NCI-H226 (cell line): ENCODE data around the gene ZFPL1.

Experiments
- DNase-seq: peaks from one replicate; pipeline ENCODE4 v3.0.0-alpha.2; 2015

The ZFPL1 gene

GRCh38 chr11:65083834-65084597, at the start of gene ZFPL1, which contains the start of gene CDCA5:
Gene ZFPL1 (plus strand): TSS chr11:65084222. CDS start chr11:65084699, 477 bp downstream.
Gene CDCA5 (minus strand): TSS chr11:65084040. CDS start chr11:65083978, 62 bp downstream.
- peak; percentile 94 for DNase-seq

- DNase-seq = no peak
These were observed 49.6 kb upstream of the ZFPL1 start for GRCh38 chr11:65034423-65034822.

DNA sequence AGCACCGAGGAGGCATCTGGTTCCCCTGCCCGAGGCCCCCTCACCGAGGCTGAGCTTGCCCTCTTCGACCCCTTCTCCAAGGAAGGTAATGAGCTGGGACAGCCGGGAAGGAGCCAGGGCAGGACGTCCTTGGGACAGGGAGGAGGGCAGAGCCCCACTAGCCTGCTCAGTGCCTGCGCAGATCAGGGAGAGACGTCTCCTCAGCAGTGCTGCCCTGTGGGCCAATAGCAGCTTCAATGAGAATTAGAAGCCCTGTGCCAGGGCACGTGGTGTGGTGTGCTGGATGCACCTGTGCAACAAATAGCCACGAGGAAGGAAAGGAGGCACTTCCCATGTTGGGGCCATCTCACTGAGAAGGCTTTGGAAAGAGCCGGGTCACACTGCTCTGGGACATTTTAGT, 48.4 kb upstream of the ZFPL1 start:
- DNase-seq = no peak

DNA sequence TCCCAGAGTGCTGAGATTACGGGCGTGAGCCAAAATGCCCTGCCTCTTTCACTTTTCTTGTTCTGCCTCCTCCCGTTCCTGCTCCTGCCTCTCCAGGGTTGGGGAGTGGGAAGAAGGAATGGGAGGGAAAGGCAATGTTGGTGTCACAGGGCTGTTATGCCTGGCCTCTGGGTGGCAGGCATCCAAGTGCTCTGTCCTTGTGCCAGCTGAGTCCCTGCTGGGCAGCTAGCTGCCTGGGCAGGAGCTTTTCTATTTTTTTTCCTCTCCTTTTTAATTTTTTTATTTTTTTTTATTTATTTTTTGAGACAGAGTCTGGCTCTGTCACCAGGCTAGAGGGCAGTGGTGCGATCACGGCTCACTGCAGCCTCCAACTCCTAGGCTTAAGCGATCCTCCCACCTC, 47.1 kb upstream of the ZFPL1 start:
- no peak for DNase-seq

- DNase-seq = no peak
These were observed 43.5 kb upstream of the ZFPL1 start for GRCh38 chr11:65040520-65040846.

- DNase-seq = peak; percentile 97
These were observed 43.0 kb upstream of the ZFPL1 start, which contains the start of gene SAC3D1 for GRCh38 chr11:65040847-65041622. Gene SAC3D1 (plus strand): TSS chr11:65041210. CDS start chr11:65041293, 83 bp downstream.

GRCh38 chr11:65042891-65043290, 41.1 kb upstream of the ZFPL1 start:
- no peak for DNase-seq

DNA sequence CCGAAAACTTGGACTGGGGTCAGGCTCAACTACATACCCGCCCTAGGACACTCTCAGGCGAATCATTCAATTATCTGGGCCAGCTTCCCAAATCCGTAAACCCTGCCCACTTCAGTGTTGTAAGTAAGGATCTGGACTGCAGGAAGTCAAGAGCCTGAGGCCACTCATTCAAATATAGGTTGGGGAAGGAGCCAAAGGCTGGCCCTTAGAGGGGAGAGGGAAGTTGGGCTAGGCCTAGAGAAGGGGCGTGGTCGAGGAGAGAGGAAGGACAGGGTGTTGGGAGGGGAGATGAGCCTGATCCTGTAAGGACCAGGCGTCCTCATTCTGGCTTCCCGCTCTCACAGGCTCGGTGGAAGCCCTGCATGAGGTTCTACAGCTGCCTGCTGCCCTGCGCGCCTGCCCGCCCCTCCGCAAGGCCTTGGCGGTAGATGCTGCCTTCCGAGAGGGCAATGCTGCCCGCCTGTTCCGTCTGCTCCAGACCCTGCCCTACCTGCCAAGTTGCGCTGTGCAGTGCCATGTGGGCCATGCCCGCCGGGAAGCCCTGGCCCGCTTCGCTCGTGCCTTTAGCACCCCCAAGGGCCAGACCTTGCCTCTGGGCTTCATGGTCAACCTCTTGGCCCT, 40.0 kb upstream of the ZFPL1 start:
- peak; percentile 67 for DNase-seq

DNA sequence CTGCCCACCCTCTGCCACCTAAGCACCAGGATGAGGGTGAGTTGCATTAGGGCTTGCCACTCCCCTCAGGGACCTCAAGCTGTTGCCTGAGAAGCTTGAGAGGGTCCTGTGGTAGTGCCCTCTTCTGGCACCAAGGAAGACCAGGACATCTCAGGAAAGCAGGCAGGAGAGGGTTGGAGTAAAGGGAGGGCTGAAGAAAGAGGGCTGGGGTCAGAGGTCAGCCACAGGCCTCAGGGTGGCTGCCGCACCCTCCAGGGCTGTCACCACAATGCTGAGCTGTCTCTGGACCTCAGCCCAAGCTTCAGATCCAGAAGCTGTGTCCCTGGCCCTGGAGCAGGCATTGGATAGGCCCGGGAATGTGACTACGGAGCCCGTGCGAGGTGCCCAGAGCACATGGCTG, 39.0 kb upstream of the ZFPL1 start:
- DNase-seq = no peak

- no peak for DNase-seq
These were observed 38.3 kb upstream of the ZFPL1 start for GRCh38 chr11:65045728-65046127.

- DNase-seq = no peak
These were observed 36.2 kb upstream of the ZFPL1 start for GRCh38 chr11:65047581-65048422.

GRCh38 chr11:65051398-65051858, 32.6 kb upstream of the ZFPL1 start:
- DNase-seq = no peak

- DNase-seq = no peak
These were observed 30.1 kb upstream of the ZFPL1 start for GRCh38 chr11:65053827-65054508.

GRCh38 chr11:65055538-65055937, 28.5 kb upstream of the ZFPL1 start:
- no peak for DNase-seq

DNA sequence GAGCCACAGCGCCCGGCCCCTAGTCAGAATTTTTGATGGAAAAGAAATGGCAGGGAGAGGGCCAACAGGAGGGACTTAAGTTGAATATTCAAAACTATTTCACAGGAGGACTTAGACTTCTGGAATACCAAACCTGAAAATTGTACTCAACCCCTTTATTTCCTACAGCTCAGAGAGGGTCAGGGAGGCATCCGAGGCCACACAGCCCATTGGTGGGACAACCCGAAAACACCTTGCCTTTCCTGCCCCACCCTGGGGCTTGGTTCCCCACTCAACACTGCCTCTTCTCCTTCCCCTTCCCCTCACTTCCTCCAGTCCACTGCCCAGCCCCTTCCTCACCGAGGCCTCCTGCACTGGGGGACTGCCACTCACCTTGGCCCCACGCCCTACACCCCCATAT, 27.0 kb upstream of the ZFPL1 start:
- no peak for DNase-seq

DNA sequence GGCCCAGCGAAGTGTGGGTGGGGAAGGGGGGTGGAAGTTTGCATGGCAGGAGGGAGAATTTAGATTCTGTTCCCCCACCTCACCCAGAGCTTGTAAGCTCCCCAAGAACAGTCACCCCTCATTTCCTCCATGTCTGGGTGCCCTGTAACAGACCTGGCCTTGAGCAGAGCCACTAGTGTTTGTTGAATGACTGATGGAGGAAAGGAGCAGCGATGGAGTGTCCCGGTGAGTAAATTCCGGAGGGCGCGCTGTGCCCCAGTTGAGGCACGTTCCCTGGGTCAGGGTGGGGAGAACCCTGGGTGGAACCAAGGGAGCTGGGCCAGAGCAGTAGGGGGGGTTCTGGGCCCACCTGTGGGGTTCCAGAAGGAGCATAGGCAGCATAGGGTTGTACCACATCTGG, 26.5 kb upstream of the ZFPL1 start:
- DNase-seq = no peak

DNA sequence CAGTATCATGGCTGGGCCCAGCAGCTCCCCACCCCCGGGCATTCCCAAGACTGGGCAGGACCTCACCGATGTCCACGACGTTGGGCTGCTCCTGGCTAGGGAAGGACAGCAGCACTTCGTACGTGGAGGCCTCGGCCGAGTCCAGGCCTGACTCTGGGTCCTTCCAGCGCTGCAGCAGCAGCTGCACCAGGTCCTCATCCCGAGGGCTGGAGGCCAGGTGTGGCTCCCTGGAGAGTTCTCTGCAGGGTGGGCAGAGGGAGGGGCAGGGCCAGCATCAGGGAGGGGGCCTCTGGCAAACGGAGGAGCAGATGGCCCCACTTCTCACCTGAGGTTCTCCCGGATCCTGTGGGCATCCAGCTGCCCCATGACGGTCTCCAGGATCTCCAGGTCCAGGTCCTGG, 26.0 kb upstream of the ZFPL1 start:
- no peak for DNase-seq

DNA sequence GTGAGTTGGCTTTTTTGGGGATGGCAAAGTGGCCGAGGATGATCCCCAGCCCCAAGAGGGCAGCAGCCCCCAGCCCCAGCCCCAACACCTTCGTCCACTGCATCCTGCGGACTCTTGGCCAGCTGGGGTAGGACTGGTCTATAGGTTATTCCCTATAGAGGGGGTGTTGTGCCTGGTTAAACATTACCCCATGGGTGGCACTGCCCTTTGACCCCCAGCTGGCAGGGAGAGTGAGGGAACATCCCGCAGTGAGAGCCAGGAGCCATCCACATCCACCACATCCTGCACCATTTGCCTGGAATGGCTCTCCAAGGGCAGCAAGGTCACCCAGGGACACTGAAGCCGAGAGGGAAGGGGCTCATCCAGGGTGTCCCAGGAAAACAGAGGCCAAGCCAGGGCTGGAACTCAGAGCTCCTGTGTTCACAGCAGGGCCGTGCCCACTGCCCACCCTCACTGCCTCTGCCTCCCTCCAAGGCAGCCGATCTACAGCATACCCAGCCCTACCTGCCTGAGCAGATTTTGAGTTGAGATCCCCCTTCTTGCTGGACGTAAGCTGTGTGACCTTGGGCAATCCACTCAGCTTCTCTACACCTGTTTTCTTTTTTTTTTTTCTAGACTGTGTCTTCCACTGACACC, 25.5 kb upstream of the ZFPL1 start, which contains the start of gene NAALADL1:
Gene NAALADL1, minus strand, starts transcription at position 135 of the 636 bp plus-strand sequence. Its CDS starts 32 bp downstream, at position 103.
- no peak for DNase-seq

GRCh38 chr11:65059523-65059922, 24.5 kb upstream of the ZFPL1 start:
- DNase-seq = no peak

GRCh38 chr11:65059959-65060824, 23.8 kb upstream of the ZFPL1 start:
- DNase-seq = no peak
